NCI-H82 treated with DMSO at 0.1 percent for 48 hours (cell line): ENCODE measurements around the gene RGS19.

Experiments used
- DNase-seq: peaks from one replicate; lab custom pipeline; 2025; ENCODE audit not compliant: unreplicated experiment; lab: John Stamatoyannopoulos, UW

Gene RGS19

DNA sequence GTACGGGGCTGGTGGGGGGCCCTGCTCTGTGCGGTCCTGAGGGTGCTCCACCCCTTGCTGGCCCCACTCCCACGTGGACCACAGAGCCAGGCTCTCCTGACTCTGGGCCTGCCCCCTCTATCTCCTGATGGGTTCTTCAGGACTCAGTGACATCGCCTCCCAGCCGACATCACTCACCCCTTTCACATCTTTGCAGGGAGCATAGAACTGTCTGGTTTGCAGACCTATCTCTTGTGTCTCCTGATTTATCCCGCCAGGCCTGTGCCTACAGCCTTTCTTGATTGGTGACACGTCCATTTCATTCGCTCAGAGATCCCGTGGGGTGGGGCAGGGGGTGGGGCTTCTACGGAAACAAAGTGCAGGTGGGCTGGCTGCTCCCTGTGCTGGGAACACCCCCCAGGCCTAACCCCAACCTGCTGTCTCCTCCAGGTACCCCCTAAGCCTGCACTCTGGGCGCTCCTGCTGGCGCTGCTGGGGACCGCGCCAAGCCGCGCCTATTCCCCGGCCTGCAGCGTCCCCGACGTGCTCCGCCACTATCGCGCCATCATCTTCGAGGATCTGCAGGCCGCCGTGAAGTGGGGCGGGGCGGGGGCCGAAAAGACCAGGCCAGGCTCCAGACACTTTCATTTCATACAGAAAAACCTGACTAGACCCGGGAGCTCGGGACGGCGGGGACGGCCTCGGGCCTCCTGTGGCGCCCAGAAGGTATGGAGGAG lies 41.7 kb downstream of the RGS19 start:
- no peak for DNase-seq

DNA sequence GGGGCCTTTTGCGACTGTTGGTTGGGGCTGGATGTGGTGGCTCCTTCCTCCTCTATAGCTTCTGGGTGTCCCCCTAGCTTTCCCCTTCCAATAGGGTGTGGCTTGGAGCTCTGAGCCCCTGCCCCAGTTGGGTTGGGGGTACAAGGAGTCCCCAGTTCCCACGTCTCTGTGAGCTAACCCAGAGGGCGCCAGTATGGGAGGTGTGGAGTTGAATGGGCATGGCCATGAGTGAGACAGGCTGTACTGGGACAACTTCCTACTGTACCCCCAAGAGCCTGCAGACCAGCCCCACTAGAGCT lies 42.2 kb downstream of the RGS19 start:
- DNase-seq: no peak

GRCh38 chr20:64036346-64037198 lies 42.7 kb downstream of the RGS19 start:
- DNase-seq: no peak

DNA sequence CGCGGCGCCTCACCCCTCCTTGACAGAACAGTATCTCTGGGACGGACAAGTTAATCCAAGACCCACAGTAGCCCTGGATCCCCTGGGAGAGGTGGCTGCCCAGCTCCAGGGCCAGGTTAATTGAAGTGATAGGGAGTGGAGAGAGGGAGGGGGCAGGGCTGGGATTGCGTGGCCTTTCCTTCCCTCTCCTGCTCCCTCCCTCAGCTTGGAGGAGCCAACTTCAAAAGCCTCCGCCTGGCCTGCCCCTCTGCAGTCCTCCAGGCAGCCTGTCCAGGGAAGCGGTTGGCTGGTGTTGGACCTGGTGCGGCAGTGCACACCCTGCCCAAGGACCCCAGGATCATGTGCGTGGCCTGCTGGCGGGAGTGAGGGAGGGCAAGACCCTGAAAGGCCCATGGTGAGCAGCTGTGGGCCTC lies 43.4 kb downstream of the RGS19 start, which contains the start of gene C20orf204:
TSS of gene C20orf204 (plus strand) at position 250 of the 413 bp plus-strand sequence. CDS start at position 392, 142 bp downstream.
- no peak for DNase-seq

- DNase-seq: no peak
These were observed 44.0 kb downstream of the RGS19 start for GRCh38 chr20:64035066-64035932.

- no peak for DNase-seq
These were observed 45.3 kb downstream of the RGS19 start for GRCh38 chr20:64033981-64034493.

DNA sequence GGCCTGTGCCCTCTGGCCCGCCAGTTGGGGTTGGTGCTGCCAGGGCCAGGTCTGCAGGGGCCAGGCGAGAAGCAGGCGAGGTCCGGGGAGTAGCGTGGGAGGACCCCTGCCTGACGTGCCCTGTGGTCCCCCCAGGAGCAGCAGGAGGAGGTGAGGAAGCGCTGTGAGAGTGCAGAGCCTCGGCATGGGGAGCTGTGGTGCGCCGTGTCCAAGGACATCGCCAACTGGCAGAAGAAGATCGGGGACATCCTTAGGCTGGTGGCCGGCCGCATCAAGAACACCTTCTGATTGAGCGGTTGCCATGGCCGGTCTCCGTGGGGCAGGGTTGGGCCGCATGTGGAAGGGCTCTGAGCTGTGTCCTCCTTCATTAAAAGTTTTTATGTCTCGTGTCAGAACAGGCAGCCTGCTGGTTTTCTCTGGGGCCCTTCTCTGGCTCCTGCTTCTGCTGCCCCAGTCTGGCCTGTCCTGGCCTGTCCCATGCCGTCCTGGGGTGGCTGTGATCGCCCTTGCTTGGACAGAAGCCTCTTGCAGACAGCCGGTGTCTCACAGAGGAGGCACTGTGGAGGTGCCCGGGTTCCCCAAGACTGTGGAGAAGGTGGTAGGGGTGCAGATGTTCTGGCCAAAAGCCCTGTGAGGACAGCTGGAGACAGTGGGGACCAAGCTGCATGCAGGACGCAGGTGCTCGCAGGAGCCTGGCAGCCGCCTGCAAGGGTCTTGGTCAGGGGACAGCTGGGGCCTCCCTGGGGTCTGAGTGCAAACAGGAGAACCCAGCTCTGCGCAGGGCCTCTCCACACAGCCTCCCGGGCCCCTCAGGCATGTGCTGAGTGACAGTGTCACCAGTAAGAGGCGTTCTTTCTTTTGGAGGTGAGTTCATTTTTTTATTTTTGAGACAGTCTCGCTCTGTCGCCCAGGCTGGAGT lies 46.4 kb downstream of the RGS19 start:
- DNase-seq: no peak

GRCh38 chr20:64031822-64032314 lies 47.5 kb downstream of the RGS19 start:
- no peak for DNase-seq

- no peak for DNase-seq
These were observed 48.8 kb downstream of the RGS19 start for GRCh38 chr20:64030371-64031134.

DNA sequence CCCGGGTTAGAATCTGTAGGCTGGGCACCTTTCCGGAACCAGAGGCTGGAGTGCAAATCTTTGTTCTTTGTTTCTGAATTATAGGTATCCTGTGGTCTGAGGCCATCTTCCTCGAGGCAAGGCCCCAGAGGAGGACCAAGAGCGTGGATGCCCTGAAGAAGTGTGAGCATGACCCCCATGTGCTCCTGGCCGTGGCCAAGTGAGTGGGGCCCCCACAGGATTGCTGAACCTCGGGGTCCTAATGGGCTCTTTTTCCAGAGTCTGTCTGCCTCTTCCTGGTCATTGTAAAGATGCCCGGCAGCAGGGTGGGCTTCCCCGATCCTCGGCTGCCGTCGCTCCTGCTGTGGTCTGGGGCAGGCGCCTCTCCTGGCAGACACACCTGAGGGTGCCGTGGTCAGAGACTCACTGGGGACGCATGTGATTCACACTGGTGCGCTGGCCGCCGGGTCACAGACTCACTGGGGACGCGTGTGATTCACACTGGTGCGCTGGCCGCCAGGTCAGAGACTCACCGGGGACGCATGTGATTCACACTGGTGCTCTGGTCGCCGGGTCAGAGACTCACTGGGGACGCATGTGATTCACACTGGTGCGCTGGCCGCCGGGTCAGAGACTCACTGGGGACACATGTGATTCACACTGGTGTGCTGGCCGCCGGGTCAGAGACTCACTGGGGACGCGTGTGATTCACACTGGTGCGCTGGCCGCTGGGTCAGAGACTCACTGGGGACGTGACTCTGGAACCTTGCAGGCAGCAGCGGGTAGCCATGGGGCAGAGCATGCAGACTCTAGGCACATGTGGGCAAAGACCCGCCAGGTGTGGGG lies 49.8 kb downstream of the RGS19 start:
- DNase-seq: no peak

DNA sequence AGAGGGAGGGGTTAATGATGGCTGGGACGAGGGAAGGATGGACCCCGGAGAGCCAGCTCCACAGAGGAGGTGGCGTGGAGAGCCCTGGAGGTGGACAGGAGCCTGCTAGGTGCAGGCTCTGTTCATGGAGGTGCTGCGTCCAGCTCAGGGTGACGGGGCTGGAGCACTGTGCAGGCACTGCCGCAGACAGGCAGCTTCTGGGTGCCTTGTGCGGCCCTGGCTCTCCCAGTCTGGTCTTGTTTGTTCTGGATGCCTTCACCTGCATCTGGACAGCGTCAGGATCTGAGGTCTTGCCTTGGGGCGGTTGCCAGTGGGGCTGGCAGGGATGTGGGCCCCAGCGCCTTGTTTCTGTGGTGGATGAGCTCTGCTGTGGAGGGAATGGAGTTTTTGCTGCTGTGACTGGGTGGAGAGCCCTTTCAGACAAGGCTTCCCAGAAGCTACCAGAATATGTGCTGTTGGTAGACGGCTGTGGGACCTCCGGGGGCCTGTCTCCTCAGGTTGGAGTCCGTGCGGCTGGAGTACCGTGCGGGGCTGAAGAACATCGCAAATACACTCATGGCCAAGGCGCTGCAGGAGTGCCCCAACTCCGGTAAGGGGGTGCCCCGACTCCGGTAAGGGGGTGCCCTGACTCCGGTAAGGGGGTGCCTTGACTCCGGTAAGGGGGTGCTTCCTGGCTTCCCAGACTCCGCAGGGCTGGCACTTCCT lies 51.2 kb downstream of the RGS19 start:
- DNase-seq: no peak

DNA sequence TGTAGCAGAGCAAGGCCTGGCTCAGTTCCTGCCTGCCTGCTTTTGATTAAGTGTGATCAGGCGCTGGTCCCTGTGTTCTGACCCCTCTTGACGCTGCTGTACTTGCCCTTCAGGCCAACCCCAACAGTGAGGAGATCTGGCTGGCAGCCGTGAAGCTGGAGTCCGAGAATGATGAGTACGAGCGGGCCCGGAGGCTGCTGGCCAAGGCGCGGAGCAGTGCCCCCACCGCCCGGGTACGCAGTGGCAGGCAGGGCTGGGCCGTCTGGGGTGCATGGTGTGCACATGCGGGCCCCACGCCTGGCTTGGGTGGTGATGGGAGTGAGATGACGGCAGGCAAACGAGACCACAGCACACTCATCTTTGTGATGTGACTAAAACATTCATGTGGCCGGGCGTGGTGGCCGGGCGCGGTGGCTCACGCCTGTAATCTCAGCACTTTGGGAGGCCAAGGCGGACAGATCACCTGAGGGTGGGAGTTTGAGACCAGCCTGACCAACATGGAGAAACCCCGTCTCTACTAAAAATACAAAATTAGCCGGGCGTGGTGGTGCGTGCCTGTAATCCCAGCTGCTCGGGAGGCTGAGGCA lies 53.4 kb downstream of the RGS19 start:
- no peak for DNase-seq

DNA sequence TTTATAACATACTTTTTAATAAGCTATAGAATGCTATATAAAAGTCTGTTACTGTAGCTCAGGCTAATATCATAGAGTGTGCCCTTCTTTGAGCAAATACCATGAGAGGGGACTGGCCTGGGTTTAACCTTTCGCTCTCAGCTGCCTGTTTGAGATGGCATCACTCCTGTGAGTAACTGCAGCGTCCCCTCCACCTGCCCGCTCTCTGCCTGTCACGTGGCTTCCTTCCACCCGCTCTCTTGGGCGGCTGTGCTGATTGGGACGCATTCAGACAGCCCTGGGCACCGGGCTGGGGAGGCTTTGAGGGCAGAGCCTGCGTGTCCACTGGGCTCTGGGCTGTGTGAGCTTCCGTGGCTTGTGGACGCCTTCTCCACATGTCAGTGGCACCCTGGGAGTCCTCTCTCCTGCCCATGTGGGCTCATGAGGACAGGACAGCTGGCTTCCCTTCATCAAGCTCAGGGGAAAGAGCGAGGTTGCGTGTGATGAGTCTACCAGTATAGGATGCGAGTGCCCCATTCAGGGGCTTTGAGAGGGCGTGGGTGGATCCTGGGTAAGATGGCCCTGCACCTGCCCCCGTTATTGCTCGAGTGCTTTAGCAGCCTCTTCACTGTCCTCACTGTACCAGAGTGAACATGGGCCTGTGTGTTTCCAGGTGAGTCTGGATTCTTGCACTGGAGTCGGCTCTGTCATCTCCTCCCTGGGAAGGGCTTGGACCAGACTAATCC lies 54.1 kb downstream of the RGS19 start:
- DNase-seq: no peak

- DNase-seq: no peak
These were observed 55.0 kb downstream of the RGS19 start for GRCh38 chr20:64024141-64024990.

DNA sequence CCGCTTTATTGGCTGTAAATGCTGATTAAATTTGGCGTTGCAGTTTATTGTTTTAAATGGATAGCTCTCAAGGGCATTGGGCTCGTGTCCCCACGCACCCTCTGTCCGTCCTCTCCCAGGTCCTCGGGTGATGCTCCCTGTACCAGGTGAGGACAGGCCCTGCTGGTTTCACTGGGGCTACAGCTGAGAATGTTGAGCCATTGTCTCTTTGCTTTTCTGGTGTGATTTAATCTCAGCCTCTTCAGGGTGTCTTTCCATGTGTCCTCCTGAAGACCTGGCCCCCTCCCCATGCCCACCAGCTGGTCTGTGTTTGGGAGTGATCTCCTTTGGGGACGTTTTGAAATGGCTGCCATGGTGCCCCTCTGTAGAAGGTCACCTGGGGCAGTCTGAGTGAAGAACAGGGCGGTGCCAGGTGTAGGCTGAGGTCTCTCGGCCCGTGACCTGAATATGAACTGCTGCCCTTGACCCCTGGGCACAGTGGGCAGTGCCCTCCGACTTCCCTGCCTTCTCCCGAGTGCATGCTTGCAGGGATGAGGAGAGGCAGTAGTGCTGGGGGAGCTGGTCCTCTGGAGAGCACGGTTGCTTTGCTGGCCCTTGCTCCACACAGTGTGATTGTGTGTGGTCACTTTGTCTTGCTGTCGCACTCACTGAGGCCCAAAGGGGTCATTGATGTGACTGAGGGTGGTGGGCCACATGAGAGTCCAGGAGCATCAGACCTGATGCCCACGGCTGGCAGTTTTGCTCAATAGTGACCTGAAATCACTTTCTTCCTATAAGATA lies 55.8 kb downstream of the RGS19 start:
- DNase-seq: no peak
